ENCODE results near the gene MUL1. TPM values are rescaled to one million over a fixed set of nuclear protein-coding genes. Genes with fewer than 3 reads are reported as not detected.
A peak's percentile ranks its signal among the peaks of the same experiment; 100 is the strongest.

MUL1 gene
- total and polyA plus RNA-seq, 2 of the 4 experiments (the other 2 are of a cell fraction), result 20.7 to 21.1 TPM

GRCh38 chr1:20476265-20477038, 31.5 kb downstream of the MUL1 start:
- Histone ChIP-seq H3K4me1 (ENCODE audit: control insufficient read depth, insufficient read depth, low read length) (peaks cover 33% of the 10 kb centered on the region), H4K20me1 (ENCODE audit: insufficient read depth, low read length) (peaks cover 3% of the 10 kb centered on the region), H3K4me3 (ENCODE audit: insufficient read depth, low read depth, low read length) (no peak overlapping the region), H3K14ac (replicated peaks; ENCODE audit: low read depth, low read length) (no peak overlapping the region), H3K9me1 (ENCODE audit: insufficient read depth, low read length) (peaks cover 35% of the 10 kb centered on the region), H2AFZ (replicated peaks; ENCODE audit: low read length, poor library complexity) (no peak overlapping the region), H2AK9ac (replicated peaks; ENCODE audit: low read depth, low read length, poor library complexity) (peak overlapping the region; percentile 42), H3K18ac (ENCODE audit: low read depth, low read length) (no peak overlapping the region), H3K79me1 (ENCODE audit: low read depth in 1 of 2, low read length in 2 of 2) (peaks cover 6 to 48% of the 10 kb centered on the region in 2 experiments), H3K23ac (ENCODE audit: low read depth, low read length) (0 out of 2 replicates have a peak overlapping the region, but pooled peaks have one; percentile 23), H2BK5ac (ENCODE audit: low read depth, low read length, poor library complexity, severe bottlenecking) (no peak overlapping the region), H3K4me2 (ENCODE audit: low read depth, low read length) (no peak overlapping the region), H3K4ac (ENCODE audit: low read depth, low read length) (peak overlapping the region; percentile 87; the same call in 1 of the 2 replicates), H3K36me3 (ENCODE audit: control insufficient read depth, insufficient read depth, low read length) (no peaks in the 10 kb centered on the region), H2AK5ac (ENCODE audit: low read depth, low read length) (peak overlapping the region; percentile 54), H4K8ac (ENCODE audit: low read depth in 2 of 2, low read length in 2 of 2) (no peak overlapping the region), H3K56ac (ENCODE audit: extremely low read depth, insufficient read depth, low read length) (no peak overlapping the region), H3K9ac (ENCODE audit: low read depth, low read length) (no peak overlapping the region), H4K91ac (ENCODE audit: insufficient read depth, low read depth, low read length) (peak overlapping the region; percentile 23; the same call in 1 of the 2 replicates), H3K27me3 (ENCODE audit: control insufficient read depth, insufficient read depth, low read length) (no peaks in the 10 kb centered on the region), H2BK20ac (ENCODE audit: low read depth, low read length) (peak overlapping the region; percentile 28), H3K27ac (ENCODE audit: insufficient read depth, low read length) (no peak overlapping the region), H4K5ac (ENCODE audit: low read depth, low read length) (no peak overlapping the region), H2BK15ac (ENCODE audit: low read depth, low read length) (peak overlapping the region; percentile 40; the same call in 1 of the 3 replicates), H2BK120ac (ENCODE audit: low read depth, low read length) (peak overlapping the region; percentile 17; the same call in 1 of the 2 replicates), H3K9me3 (ENCODE audit: control insufficient read depth, insufficient read depth, low read length) (no peaks in the 10 kb centered on the region)
- no TSS peak for BruUV-seq (replicated peaks)
- ChIA-PET POLR2A (ENCODE audit: unreplicated experiment) (no interaction called here), CTCF (no interaction called here)
- WGBS, 2 experiments (ENCODE audit: extremely low coverage in 2 of 2, insufficient read length in 1 of 2), result 60% methylated on average over 6 of the region's 33 CpGs; no CpG with 5 or more reads in 1 of the 2 experiments
- in situ Hi-C loops (cut with MboI; ENCODE audit: low sequenced_read_pairs), result no loop called here
- DNase-seq, result no peak
- dilution Hi-C loops (cut with HindIII; ENCODE audit: low sequenced_read_pairs, unreplicated experiment), result no loop called here
- ATAC-seq (ENCODE audit: low read depth), result no peak
- intact Hi-C loops (cut with micrococcal nuclease), result no loop called here
- no peak for TF ChIP-seq CHD1 (IDR thresholded peaks at IDR 0.05; ENCODE audit: low read depth, low read length)
- TF ChIP-seq RCOR1 (IDR thresholded peaks at IDR 0.05; ENCODE audit: insufficient replicate concordance, low read length), result no peak
- no peak for TF ChIP-seq SMC3 (IDR thresholded peaks at IDR 0.05; ENCODE audit: low read depth, low read length)
- no peak for TF ChIP-seq BHLHE40 (IDR thresholded peaks at IDR 0.05; ENCODE audit: low read depth, low read length)
- TF ChIP-seq USF2 (IDR thresholded peaks at IDR 0.05; ENCODE audit: low read depth, low read length), result no peak
- no peak for TF ChIP-seq CEBPB (IDR thresholded peaks at IDR 0.05; ENCODE audit: low read depth, low read length)
- no peak for TF ChIP-seq FOS (IDR thresholded peaks at IDR 0.05; ENCODE audit: low read depth, low read length)
- TF ChIP-seq ELK1 (IDR thresholded peaks at IDR 0.05; ENCODE audit: borderline replicate concordance, low read depth, low read length), result no peak
- TF ChIP-seq MXI1 (IDR thresholded peaks at IDR 0.05; ENCODE audit: borderline replicate concordance, low read depth, low read length), result no peak
- no peak for TF ChIP-seq NFE2L2 (IDR thresholded peaks at IDR 0.05; ENCODE audit: low read depth, low read length)
- TF ChIP-seq CTCF (conservative IDR thresholded peaks at IDR 0.05; ENCODE audit: low read depth, low read length), result no peak
- TF ChIP-seq POLR2A (IDR thresholded peaks at IDR 0.05; ENCODE audit: low read depth, low read length), result no peak
- no peak for TF ChIP-seq MAFK (IDR thresholded peaks at IDR 0.05; ENCODE audit: low read depth, low read length)
- TF ChIP-seq MAZ (IDR thresholded peaks at IDR 0.05; ENCODE audit: borderline replicate concordance, low read depth, low read length), result no peak
- TF ChIP-seq RAD21 (IDR thresholded peaks at IDR 0.05; ENCODE audit: low read length), result no peak

Data from IMR-90 (cell line).